K562 (cell line): Measurements from ENCODE around the gene MTA1.

ENCODE experiments used
- POLR2AphosphoS5 ChIP-seq: IDR thresholded peaks from 2 replicates; pipeline ENCODE4 v1.6.1; 2011; ENCODE audit warnings: mild to moderate bottlenecking, low read depth, low read length, moderate library complexity; ENCODE audit not compliant: control insufficient read depth, insufficient read depth
- SP2 ChIP-seq: IDR thresholded peaks from 2 replicates; pipeline ENCODE4 v1.6.1; 2011; ENCODE audit warnings: mild to moderate bottlenecking, low read depth, low read length, moderate library complexity; ENCODE audit not compliant: poor library complexity, severe bottlenecking; ENCODE audit errors: extremely low read depth

- TF ChIP-seq POLR2AphosphoS5 (no peak), SP2 (no peak)
These were observed 70.6 kb downstream of the MTA1 start for GRCh38 chr14:105490267-105490571.
